Myocyte (in vitro differentiated cells): Measurements from ENCODE around the gene RASIP1. TPM values are rescaled to one million over a fixed set of nuclear protein-coding genes. Genes with fewer than 3 reads are reported as not detected.
"Not testable (repeated sequence)": the region's sequence is repeated elsewhere in the genome, so short reads cannot be mapped to it uniquely, and the experiment has no call there.

Experiments used
- DNase-seq: peaks from one replicate; pipeline ENCODE4 v3.0.0-alpha.2; 2012; ENCODE audit warnings: low read depth
- total RNA-seq: library from RNA; depleted of rRNA; stranded (reverse); fragments of >200 nt; gene quantifications from 2 replicates; pipeline ENCODE4 v1.2.3, GENCODE V29; 2014

Gene RASIP1
- total RNA-seq, 1 donor from 2014 or later: 0.05 TPM

GRCh38 chr19:48711106-48711662 lies 29.2 kb downstream of the RASIP1 start:
- no peak for DNase-seq

GRCh38 chr19:48708471-48708870 lies 31.9 kb downstream of the RASIP1 start:
- DNase-seq: no peak

DNA sequence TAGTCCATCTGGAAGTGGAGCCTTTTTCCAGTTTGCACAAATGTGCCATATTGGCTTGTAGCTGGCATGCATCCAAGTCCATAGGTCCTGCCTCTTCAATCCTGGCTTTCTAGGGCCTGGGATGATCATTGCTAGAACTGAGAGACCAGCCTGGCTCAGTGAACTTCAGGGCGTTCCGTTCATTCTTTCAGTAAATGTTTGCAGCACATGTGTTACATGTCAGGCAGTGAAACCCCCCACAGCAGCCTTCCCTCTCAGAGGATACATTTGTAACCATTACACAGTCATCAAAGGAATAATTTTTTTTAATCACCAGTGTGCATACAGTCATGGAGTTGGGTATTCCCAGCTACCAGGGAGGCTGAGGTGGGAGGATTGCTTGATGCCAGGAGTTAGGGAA lies 35.0 kb downstream of the RASIP1 start:
- DNase-seq: no peak

DNA sequence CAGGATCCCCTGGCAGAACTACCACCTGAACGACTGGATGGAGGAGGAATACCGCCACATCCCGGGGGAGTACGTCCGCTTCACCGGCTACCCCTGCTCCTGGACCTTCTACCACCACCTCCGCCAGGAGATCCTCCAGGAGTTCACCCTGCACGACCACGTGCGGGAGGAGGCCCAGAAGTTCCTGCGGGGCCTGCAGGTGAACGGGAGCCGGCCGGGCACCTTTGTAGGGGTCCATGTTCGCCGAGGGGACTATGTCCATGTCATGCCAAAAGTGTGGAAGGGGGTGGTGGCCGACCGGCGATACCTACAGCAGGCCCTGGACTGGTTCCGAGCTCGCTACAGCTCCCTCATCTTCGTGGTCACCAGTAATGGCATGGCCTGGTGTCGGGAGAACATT lies 37.1 kb downstream of the RASIP1 start:
- DNase-seq: no peak

GRCh38 chr19:48702701-48703100 lies 37.7 kb downstream of the RASIP1 start:
- no peak for DNase-seq

- peak; percentile 78 for DNase-seq
Measured at GRCh38 chr19:48698046-48698445, 42.4 kb downstream of the RASIP1 start.

GRCh38 chr19:48696353-48697010 lies 43.9 kb downstream of the RASIP1 start:
- no peak for DNase-seq

DNA sequence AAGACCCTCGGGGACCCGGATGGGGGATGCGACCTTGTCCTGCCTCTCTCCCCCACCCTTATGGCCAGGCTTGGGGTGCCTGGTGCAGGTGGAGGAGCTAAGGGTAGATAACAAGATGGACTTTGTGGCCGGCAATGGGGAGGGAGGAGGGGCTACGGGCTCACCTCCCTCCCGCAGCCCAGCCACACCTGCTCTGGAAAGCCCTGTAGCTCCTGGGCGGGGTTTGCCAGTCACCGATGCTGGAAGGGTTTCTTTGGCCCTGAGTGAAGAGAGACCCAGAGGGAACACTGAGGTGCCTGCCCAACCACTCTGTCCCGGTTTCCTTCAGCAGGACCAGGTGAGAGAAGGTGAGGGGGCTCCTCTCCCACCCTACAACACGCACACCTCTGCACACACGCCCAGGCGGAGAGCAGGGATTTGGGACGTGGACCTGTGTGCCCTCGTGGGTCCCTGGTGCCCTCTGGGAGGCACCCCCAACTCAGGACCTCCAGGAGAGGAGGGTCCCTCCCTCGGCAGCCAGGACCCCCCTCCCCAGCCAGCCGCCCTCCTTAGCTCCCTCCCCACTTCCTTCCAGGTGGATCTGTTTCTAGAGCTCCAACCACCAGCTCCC lies 44.6 kb downstream of the RASIP1 start, which contains the start of gene FUT2:
FUT2 (plus strand) TSS at position 229 of the 610 bp plus-strand sequence. CDS start 6,986 bp downstream, outside the sequence.
- no peak for DNase-seq

DNA sequence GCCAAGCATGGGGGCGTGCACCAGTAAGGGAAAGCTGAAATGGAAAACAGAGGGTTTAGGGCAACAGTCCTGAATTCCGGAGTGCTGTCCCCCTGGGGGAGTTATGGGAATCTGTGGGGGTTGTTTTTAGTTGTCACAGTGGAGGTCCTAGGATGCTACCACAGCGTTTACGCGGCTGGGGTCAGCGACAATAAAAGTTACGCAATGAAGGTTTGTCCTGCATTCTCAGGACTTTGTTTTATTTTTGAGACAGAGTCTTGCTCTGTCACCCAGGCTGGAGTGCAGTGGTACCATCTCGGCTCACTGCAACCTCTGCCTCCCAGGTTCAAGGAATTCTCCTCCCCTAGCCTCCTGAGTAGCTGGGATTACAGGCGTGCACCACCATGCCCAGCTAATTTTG lies 46.8 kb downstream of the RASIP1 start:
- not testable (repeated sequence) for DNase-seq

DNA sequence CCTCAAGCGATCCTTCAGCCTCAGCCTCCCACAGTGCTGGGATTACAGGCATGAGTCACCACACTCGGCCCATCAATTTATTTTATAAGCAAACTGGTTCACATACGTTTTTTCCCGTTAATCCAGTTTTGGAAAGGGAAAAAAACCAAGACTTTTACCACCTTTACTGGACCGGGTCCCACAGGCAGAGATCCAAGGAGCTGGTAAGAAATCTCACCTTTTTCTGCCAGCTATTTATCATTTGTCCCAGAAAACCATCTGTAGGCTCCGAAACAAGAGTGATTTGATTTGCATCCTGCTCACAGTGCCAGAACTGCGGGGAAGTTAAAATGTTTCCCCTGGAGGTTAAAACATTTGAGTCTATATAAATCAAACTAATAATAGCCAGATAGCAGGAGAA lies 51.0 kb downstream of the RASIP1 start:
- DNase-seq: no peak

DNA sequence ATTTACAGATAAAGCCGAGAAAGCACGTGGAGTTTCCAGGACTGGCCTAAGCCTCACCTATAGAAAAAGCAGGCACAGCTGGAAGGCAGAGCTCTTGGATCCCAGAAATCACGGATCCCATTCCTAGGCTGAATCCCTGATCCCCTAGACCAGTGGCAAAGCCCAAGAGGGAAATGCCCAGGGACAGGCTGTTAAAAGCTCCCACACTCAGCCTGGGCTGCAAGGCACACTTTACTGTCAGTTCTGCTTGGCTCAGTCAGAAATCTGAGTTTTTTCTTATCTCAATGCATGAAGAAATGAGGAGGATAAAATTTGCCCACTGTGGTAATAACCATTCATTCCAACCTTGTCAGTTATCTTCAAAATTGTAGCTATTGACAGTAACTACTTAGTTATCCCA lies 52.6 kb downstream of the RASIP1 start:
- DNase-seq: no peak

GRCh38 chr19:48686637-48687036 lies 53.8 kb downstream of the RASIP1 start:
- DNase-seq: not testable (repeated sequence)

DNA sequence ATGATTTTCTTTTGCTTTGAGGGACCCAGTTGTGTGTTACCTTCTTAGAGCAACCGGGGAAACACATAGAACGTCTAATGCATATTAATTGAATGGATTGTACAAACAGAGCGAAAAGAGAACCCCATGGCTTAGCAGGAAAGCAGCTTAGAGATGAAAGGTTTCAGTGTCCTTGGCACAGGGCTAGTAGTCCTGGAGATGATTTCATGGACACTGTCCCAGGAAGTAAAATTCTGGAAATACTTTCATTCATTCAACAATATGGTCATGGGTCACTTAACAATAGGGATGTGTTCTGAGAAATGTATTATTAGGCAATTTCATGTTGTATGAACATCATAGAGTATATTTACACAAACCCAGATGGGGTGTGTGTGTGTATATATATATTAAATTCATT lies 54.3 kb downstream of the RASIP1 start:
- no peak for DNase-seq

GRCh38 chr19:48685583-48685982 lies 54.8 kb downstream of the RASIP1 start:
- DNase-seq: peak; percentile 62

GRCh38 chr19:48683349-48683748 lies 57.1 kb downstream of the RASIP1 start:
- no peak for DNase-seq

DNA sequence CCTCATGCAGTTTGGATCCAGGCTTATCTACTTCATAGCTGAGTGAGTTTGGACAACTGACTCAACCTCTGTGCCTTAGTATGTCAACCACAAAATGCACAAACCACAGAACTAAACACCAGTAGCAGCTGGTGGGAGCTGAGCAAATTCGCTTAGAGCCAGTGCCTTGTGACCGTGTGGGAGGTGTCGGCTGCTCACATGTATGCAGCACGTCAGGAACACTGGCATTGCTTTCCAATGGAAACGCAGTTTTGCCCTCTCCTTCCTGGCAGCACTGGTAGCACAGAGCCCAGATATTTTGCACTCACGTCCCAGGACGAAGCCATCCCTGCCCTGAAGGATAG lies 59.3 kb downstream of the RASIP1 start:
- peak; percentile 99 for DNase-seq

DNA sequence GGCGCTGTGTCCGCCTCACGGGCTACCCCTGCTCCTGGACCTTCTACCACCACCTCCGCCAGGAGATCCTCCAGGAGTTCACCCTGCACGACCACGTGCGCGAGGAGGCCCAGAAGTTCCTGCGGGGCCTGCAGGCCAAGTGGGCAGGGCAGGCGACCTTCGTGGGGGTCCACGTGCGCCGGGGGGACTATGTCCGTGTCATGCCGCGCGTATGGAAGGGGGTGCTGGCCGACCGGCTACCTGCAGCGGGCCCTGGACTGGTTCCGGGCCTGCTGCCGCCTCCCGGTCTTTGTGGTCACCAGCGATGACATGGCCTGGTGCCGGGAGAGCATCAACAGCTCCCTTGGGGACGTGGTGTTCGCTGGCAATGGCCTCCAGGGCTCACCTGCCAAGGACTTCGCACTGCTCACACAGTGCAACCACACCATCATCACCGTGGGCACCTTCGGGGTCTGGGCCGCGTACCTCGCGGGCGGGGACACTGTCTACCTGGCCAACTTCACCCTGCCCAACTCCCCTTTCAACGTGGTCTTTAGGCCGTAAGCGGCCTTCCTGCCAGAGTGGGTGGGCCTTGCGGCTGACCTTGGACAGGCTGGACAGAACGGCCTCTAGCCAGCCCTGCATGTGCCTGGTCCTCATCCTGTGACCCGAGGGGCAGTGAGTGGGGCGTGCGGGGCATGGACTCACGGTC lies 59.8 kb downstream of the RASIP1 start:
- DNase-seq: peak; percentile 61

GRCh38 chr19:48680006-48680405 lies 60.4 kb downstream of the RASIP1 start:
- not testable (repeated sequence) for DNase-seq

DNA sequence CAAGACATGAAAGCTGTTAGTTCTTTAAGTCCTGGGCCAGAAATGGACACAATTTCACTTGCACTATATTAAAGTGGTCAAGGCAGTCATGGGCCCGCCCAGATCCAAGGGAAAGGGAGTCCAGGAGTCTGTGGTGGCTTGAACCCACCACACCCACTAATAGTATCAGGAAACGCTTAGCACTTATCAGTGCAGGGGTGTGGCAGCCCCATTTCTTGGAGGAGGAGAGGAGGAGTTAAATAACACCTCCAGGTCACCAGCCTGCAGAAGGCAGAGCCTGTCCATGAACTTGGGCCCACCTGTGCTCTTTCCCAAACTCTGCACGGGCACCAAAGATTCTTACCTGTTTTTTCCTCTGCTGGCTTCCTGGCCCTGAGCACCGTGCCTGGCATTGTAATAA lies 62.2 kb downstream of the RASIP1 start:
- no peak for DNase-seq

DNA sequence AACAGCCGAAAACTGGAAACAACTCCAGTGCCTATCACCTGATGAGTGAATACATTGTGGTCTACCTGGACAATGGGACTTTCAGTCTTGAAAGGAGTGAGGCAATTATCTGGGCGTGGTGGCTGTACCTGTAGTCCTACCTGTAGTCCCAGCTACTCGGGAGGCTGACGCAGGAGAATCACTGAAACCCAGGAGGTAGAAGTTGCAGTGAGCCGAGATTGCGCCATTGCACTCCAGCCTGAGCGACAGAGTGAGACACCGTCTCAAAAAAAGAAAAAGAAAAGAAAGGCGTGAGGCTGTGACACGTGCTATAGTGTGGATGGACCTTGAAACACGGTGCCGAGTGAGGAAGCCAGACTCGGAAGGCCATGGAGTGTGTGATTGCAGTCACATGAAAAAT lies 63.5 kb downstream of the RASIP1 start:
- DNase-seq: no peak

DNA sequence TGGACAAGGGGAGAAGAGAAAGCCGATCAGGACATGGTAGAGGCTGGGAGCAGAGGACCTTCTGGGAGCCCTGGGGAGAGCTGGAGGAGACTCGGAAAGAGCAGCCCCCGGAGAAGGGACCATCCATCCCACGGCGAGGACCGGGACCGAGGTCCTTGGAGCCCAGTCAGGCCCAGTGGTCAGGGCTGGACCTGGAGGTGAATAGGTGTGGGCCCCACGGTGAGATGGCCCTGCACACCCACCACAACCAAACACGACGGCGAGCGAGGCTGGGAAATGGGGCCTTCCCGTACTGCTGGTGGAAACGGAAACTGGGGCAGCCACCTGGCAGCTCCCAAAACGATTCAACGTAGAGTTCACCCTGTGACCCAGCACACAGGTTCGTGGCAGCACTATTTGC lies 63.9 kb downstream of the RASIP1 start:
- no peak for DNase-seq
